Muscle layer of colon (tissue), 2 donors: ENCODE data around the gene PIK3R1.

Source experiments
- H3K27ac ChIP-seq: one replicate; pipeline ENCODE4 v1.7.0; 2013; ENCODE audit warnings: low read depth, mild to moderate bottlenecking, low read length, moderate library complexity
- H3K27me3 ChIP-seq, 2 donors: one replicate each; pipeline ENCODE4 v1.7.0; 2013; ENCODE audit warnings: low read length in 2 of 2, mild to moderate bottlenecking in 2 of 2; ENCODE audit not compliant: insufficient read depth in 2 of 2, control insufficient read depth in 1 of 2
- H3K36me3 ChIP-seq: one replicate; pipeline ENCODE4 v1.7.0; 2013; ENCODE audit warnings: mild to moderate bottlenecking, low read length; ENCODE audit not compliant: insufficient read depth
- H3K4me1 ChIP-seq: one replicate; pipeline ENCODE4 v1.7.0; 2013; ENCODE audit warnings: mild to moderate bottlenecking, low read length; ENCODE audit not compliant: insufficient read depth
- H3K4me3 ChIP-seq, 2 donors: one replicate each; pipeline ENCODE4 v1.7.0; 2013; ENCODE audit warnings: low read length in 2 of 2, low read depth in 1 of 2, mild to moderate bottlenecking in 1 of 2, moderate library complexity in 1 of 2
- H3K9ac ChIP-seq: one replicate; pipeline ENCODE4 v1.7.0; 2013; ENCODE audit warnings: low read length
- H3K9me3 ChIP-seq: one replicate; pipeline ENCODE4 v1.7.0; 2013; ENCODE audit warnings: mild to moderate bottlenecking, low read length
- donor health status: abdominal sarcoma.
- donor health status: Adenocarcinoma of cecum.

The PIK3R1 gene

DNA sequence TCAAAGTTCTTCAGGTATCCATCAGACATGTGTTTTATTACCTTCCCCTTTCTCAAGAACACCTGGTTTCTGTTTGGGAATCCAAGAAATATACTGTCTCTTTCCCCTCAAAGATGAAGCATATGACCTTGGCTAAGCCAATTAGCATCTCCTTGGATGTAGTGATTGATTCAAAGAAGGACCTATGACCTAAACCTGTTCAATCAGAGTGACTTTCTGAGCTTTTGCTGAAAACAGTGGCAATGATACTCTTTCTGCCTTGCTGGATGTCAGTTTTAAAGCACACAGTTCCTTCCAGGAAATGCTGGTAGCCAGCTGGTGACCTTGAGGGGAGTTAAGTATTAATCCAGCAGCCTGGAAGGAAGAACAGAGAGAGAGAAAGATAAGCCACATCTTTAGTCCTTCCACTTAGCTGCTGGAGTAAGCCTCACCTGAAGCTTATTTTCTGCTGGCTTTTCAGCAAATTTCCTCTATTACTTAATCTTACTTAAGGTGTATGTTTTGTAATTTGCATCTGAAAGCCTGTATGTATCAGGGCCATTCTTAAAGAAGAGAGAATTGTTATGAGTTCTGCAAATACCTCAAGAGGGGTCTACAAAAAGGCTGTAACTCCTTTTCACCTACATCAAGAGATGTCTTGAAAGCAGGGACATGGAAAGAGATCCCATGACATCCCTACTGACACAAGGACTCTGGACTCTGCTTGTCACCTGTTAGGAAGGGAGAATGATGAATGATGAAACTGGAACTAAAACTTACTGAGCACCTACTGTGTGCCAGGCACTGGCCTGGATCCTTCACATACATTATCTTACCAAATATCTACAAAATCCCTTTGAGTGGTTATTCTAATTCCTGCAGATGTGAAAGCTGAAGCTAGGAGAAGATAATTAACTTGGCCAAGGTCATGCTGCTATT is 35.2 kb upstream of the PIK3R1 start:
- no peaks in the 10 kb centered on the region for H3K4me1 ChIP-seq
- H3K4me3 ChIP-seq: no peak overlapping the region
- no peak overlapping the region for H3K27ac ChIP-seq
- no peak overlapping the region for H3K9ac ChIP-seq
- H3K36me3 ChIP-seq: no peaks in the 10 kb centered on the region
- H3K27me3 ChIP-seq: no peaks in the 10 kb centered on the region
- H3K9me3 ChIP-seq: no peaks in the 10 kb centered on the region

DNA sequence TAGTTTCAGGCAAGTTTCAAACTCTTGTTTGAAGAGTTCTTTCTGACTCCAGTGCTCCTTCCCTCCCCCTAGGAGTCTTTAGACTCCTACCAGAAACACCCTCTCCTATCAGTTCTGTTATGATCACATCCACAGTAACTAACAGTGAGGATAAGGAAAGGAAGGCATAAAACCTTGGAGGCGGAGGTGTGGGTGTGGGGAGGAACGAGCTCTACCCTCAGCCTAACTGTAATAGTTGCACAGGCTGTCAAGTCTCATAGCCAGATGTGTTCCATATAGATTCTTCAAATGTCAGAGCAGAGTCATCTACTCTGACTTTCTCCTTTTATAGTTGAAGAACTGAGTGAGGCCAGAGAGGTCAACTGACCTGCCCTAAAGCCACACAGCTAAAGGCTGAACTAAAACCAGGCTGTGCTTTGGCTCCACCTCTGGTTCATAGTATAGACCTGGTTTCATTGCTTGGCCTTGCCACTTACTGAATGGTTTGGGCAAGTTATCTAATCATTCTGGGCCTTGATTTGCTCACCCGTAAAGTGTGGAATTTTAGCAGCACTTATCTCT is 34.4 kb upstream of the PIK3R1 start:
- no peak overlapping the region for H3K9ac ChIP-seq
- no peaks in the 10 kb centered on the region for H3K9me3 ChIP-seq
- no peak overlapping the region for H3K4me3 ChIP-seq
- H3K27me3 ChIP-seq: no peaks in the 10 kb centered on the region
- no peaks in the 10 kb centered on the region for H3K4me1 ChIP-seq
- H3K27ac ChIP-seq: no peak overlapping the region
- H3K36me3 ChIP-seq: no peaks in the 10 kb centered on the region

DNA sequence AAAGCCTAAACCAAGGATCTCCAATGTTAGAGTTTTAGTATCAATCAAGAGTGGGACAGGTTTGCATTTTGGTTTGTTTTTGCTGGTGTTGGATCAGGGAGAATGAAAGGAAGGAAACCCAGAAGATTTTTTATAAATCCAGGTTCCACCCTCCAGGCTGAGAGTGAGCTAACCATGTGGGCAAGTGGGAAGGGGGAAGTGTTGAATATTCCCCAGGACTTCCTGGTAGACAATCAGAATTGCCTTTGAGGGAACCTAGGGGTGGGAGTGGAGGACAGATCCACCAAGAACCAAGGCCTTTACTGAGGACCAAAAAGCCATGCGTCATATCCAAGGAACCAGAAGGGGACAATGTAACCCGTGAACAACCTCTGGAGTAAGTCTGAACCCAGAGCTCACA is 33.5 kb upstream of the PIK3R1 start:
- H3K36me3 ChIP-seq: no peaks in the 10 kb centered on the region
- no peak overlapping the region for H3K4me3 ChIP-seq
- H3K9me3 ChIP-seq: no peaks in the 10 kb centered on the region
- no peaks in the 10 kb centered on the region for H3K27me3 ChIP-seq
- no peak overlapping the region for H3K9ac ChIP-seq
- no peaks in the 10 kb centered on the region for H3K4me1 ChIP-seq
- H3K27ac ChIP-seq: no peak overlapping the region

DNA sequence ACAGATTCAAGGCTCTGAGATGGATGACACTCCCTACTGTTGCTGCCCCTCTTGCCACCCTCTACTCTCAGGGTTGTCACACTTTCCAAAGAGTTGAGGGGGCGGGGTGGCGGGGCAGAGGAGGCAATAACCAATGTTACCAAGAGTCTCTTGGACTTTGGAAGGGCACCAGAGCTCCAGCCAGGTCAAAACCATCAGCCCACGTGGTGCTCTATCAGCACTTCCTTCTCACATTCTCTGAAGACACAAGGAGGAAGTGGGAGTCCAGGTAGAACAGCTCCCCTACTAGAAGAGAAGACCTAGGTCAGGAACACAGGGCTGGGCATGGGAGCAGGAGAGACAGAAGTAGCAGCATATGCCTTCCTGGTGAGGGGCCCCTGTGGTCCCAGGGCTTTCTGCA is 33.0 kb upstream of the PIK3R1 start:
- H3K27ac ChIP-seq: no peak overlapping the region
- no peak overlapping the region for H3K9ac ChIP-seq
- H3K9me3 ChIP-seq: no peaks in the 10 kb centered on the region
- no peak overlapping the region for H3K4me3 ChIP-seq
- peaks cover under 1% of the 10 kb centered on the region for H3K4me1 ChIP-seq
- H3K36me3 ChIP-seq: no peaks in the 10 kb centered on the region
- no peaks in the 10 kb centered on the region for H3K27me3 ChIP-seq

DNA sequence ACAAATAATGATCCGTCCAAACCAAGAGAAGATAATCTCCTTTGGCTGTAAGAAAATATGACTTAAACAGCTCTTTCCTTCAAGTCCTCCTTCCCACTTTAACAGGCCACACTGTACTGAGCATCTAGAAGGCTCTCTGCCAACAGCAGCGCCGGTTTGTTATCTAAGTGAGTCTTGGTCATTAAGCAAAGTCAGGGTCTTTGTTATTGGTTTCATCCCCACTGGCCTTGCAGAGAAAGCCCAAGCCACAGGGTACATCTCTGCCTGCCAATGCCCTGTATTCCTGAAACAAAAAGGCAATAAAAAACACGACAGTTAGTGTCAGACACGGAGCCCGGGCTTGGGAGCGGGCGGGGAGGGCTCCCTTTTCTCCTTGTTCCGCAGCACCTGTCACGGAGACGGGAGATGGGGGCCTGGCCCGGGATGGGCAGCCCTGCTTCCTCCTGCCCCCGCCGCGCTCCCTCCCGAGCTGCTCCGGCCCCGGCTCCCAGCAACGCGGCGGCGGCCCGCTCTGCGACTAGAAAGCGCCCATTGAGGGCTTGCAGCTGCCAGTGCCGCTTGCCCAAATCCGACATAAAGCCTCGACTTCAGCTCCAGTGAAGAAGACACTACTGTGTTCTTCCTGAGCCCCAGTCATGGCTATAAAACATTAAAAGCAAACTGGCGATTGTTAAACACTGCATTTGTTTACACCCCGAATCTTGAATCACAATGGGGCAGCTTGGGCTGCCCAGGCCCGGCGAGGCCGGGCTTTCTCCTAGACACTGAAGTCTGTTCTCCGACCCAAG is 28.1 kb upstream of the PIK3R1 start:
- H3K9ac ChIP-seq: no peak overlapping the region
- no peaks in the 10 kb centered on the region for H3K27me3 ChIP-seq
- H3K4me1 ChIP-seq: peaks cover 5% of the 10 kb centered on the region
- no peaks in the 10 kb centered on the region for H3K9me3 ChIP-seq
- peak overlapping the region; percentile 29 to 50 for H3K4me3 ChIP-seq
- H3K36me3 ChIP-seq: no peaks in the 10 kb centered on the region
- peak overlapping the region; percentile 83 for H3K27ac ChIP-seq

DNA sequence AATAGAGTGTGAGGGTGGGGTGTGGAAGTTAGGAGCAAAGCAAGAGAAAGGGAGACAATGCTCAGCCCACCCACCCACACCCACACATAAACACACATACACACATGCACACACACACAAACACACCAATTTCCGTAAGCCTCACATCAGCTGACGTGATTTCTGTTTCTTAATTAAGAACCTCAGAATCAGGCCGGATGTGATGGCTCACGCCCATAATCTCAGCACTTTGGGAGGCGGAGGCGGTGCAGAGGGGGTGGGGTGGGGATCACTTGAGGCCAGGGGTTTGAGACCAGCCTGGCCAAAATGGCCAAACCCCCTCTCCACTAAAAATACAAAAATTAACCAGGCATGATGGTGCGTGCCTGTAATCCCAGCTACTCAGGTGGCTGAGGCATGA is 26.4 kb upstream of the PIK3R1 start:
- H3K36me3 ChIP-seq: no peaks in the 10 kb centered on the region
- no peaks in the 10 kb centered on the region for H3K9me3 ChIP-seq
- H3K4me1 ChIP-seq: peaks cover 5% of the 10 kb centered on the region
- H3K27ac ChIP-seq: no peak overlapping the region
- no peak overlapping the region for H3K4me3 ChIP-seq
- H3K9ac ChIP-seq: no peak overlapping the region
- H3K27me3 ChIP-seq: no peaks in the 10 kb centered on the region

DNA sequence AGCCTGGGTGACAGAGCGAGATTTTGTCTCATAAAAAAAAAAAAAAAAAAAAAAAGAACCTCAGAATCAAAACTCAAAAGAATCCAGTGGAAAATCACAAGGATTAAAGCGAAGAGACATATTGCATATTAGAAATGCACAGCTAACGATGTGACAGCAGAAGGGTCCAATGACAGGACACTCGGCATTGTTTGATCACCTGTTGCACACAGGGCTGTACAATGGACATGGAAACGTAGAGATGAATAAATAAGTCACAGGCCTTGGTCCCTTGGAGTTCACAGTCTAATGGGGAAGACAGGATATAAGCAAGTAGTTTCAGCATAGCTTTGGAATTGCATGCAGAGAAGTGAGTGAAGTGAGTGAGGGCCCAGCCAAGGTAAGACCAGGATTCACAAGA is 25.9 kb upstream of the PIK3R1 start:
- Histone ChIP-seq H3K36me3 (no peaks in the 10 kb centered on the region), H3K4me1 (peaks cover 5% of the 10 kb centered on the region), H3K4me3 (no peak overlapping the region), H3K9ac (no peak overlapping the region), H3K9me3 (no peaks in the 10 kb centered on the region), H3K27me3 (no peaks in the 10 kb centered on the region), H3K27ac (no peak overlapping the region)

DNA sequence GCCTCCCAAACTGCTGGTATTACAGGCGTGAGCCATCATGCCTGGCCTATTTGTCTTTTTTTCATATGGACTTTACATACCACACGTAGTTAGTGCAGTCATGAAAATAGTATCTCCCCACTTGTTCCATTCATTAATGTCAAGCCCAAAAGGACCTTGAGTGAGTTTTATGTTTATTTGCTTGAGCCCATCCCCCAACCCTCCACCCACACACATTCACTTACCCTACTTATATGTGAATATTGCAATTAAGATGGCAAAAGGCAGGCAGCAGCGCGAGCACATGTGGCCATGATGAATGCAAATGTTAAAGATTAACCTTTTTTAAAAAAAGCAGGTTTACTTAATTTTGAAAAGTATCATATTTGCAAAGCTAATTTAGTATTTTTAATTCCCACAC is 24.9 kb upstream of the PIK3R1 start:
- Histone ChIP-seq H3K4me3 (no peak overlapping the region), H3K9me3 (no peaks in the 10 kb centered on the region), H3K27ac (no peak overlapping the region), H3K27me3 (no peaks in the 10 kb centered on the region), H3K9ac (no peak overlapping the region), H3K36me3 (no peaks in the 10 kb centered on the region), H3K4me1 (peaks cover 5% of the 10 kb centered on the region)

DNA sequence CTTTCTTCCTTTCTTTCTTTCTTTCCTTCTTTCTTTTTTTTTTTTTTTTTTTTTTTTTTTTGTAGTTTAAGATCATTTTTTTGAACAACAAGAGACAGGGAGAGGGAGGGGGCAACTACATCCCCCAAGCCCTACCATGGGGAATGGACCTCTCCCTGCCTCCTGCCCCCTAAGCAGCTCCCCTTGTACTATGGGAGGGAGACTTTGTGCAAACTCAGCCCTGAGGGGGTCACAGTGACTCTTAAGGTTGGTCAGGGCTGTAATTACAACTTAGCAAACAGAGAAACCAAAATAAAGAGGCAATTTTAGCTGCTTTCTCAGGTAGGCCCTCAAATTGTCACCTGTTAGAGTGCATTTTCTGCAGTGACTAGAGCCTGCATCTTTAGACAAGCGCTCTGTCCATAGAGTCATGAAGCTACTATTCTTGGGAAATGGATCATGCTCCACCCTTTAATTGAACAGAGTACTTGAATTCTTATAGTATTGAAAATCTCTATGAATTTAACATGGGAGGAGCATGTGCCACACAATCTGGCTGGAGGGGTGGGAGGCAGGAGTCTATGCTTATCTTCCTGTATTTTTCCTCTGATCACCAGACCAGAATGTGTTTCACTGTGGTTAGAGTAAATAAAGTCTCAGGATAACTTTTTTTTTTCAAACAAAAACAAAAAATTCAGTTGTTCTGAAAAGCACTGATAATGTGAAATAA is 24.3 kb upstream of the PIK3R1 start:
- Histone ChIP-seq H3K4me3 (no peak overlapping the region), H3K9me3 (no peaks in the 10 kb centered on the region), H3K36me3 (no peaks in the 10 kb centered on the region), H3K9ac (no peak overlapping the region), H3K27ac (no peak overlapping the region), H3K4me1 (peaks cover 5% of the 10 kb centered on the region), H3K27me3 (no peaks in the 10 kb centered on the region)

DNA sequence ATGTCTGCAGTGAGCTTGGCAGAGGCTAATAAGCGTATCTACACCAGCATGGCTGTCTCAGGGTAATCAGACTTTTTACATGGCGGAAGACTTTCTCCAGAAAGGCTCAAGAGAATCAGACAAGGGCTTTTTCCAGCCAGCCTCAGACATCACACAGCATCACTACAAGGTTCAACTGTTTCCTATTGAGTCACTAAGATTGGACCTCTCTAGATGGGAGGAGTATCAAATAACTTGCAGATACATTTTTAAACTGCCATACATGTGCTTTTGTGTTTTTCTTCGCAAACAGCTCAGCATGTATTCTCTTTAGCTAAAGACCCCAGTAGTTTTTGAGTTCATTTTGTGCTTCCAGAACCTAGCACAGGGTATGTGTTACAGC is 22.9 kb upstream of the PIK3R1 start:
- Histone ChIP-seq H3K4me1 (peaks cover 3% of the 10 kb centered on the region), H3K9me3 (no peaks in the 10 kb centered on the region), H3K27ac (no peak overlapping the region), H3K9ac (no peak overlapping the region), H3K36me3 (no peaks in the 10 kb centered on the region), H3K27me3 (no peaks in the 10 kb centered on the region), H3K4me3 (no peak overlapping the region)

DNA sequence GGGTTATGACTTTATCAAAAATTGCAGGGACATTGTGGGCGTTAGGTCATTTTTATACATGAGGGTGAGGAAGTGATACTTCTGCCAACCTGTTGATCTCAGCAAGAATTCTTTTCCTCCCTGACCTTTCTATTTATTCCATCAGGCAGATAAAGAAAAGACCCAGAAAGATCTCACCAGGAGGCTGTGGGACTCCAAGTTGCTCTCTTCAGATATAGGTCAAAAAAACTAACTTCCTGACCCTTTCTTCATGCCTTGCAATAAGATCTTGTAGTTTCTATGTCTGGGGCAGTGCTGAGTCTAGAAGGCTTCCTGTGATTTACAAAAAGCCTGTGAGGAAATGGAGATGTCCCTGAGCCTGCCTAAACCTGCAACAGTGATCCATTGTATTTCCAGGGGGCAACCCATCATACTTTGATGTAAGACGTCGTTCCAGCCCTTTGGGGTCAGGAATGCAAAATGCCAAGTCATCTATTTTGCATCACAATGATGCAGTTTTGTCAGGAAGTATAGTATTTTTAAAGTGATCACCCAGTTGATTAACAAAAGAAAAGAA is 22.0 kb upstream of the PIK3R1 start:
- H3K4me3 ChIP-seq: no peak overlapping the region
- H3K4me1 ChIP-seq: no peaks in the 10 kb centered on the region
- H3K9me3 ChIP-seq: no peaks in the 10 kb centered on the region
- H3K27me3 ChIP-seq: no peaks in the 10 kb centered on the region
- no peaks in the 10 kb centered on the region for H3K36me3 ChIP-seq
- H3K27ac ChIP-seq: no peak overlapping the region
- H3K9ac ChIP-seq: no peak overlapping the region
